RWPE1 (cell line): Measurements from ENCODE around the gene RRP1B.
"Not testable (repeated sequence)": the region's sequence is repeated elsewhere in the genome, so short reads cannot be mapped to it uniquely, and the experiment has no call there.

Experiments
- CTCF ChIA-PET: fragments of 350-600 bp; sonication (Branson Sonifier 250); formaldehyde crosslinking; extraction: SDS; loops from one replicate; lab custom pipeline; 2021; lab: Yijun Ruan, JAX
- POLR2A ChIA-PET: fragments of 400-600 bp; formaldehyde crosslinking; extraction: SDS; loops from one replicate; lab custom pipeline; 2020; ENCODE audit warnings: antibody characterized with exemption; ENCODE audit not compliant: low non-redundant PET; lab: Yijun Ruan, JAX
- DNase-seq: peaks from one replicate; pipeline ENCODE4 v3.0.0; 2012; ENCODE audit warnings: low spot score
- H3K27ac ChIP-seq: fragments of 450-650 bp; 2 replicates; pipeline ENCODE4 v1.5.1; 2017
- CTCF ChIP-seq: fragments of 450-650 bp; conservative IDR thresholded peaks from 2 replicates; pipeline ENCODE4 v1.5.1; 2017; ENCODE audit warnings: low read depth, mild to moderate bottlenecking

Gene RRP1B

GRCh38 chr21:43665879-43666278, 6.5 kb downstream of the RRP1B start:
- ChIA-PET POLR2A (no interaction called here), CTCF (no interaction called here)
- TF ChIP-seq CTCF, result no peak
- peak overlapping the region; percentile 15; the same call in 1 of the 2 replicates for H3K27ac ChIP-seq
- DNase-seq, result no peak

- CTCF ChIA-PET, result no interaction called here
- DNase-seq, result peak; percentile 68
- peak overlapping the region; percentile 58 for H3K27ac ChIP-seq
- POLR2A ChIA-PET, result no interaction called here
- no peak for TF ChIP-seq CTCF
Observed at GRCh38 chr21:43667191-43667904, 8.0 kb downstream of the RRP1B start.

- ChIA-PET POLR2A (no interaction called here), CTCF (interaction anchor here (0.6 to 0.7 kb wide), 2 partner anchors 83 to 1605 kb away, joined by 4 read pairs; no protein-coding TSS in a partner anchor)
- no peak for DNase-seq
- H3K27ac ChIP-seq, result no peak overlapping the region
- no peak for TF ChIP-seq CTCF
Observed at GRCh38 chr21:43669828-43670605, 10.7 kb downstream of the RRP1B start.

GRCh38 chr21:43675871-43676270, 16.5 kb downstream of the RRP1B start:
- no peak overlapping the region for H3K27ac ChIP-seq
- CTCF ChIA-PET, result interaction anchor here (0.8 to 1.5 kb wide), 3 partner anchors 15 to 114 kb away, joined by 3 to 4 read pairs (median 4); partner anchors contain the start of gene RRP1
- no peak for TF ChIP-seq CTCF
- DNase-seq, result no peak
- POLR2A ChIA-PET, result interaction anchor here (0.6 kb wide), 1 partner anchor 15 kb away, joined by 3 read pairs; no protein-coding TSS in a partner anchor

GRCh38 chr21:43676391-43676790, 17.0 kb downstream of the RRP1B start:
- ChIA-PET CTCF (interaction anchor here (0.8 to 1.5 kb wide), 2 partner anchors 15 to 22 kb away, joined by 4 read pairs; no protein-coding TSS in a partner anchor), POLR2A (interaction anchor here (0.6 kb wide), 1 partner anchor 16 kb away, joined by 3 read pairs; no protein-coding TSS in a partner anchor)
- no peak for DNase-seq
- TF ChIP-seq CTCF, result no peak
- no peak overlapping the region for H3K27ac ChIP-seq

GRCh38 chr21:43679951-43680350, 20.6 kb downstream of the RRP1B start:
- no peak for TF ChIP-seq CTCF
- no peak overlapping the region for H3K27ac ChIP-seq
- ChIA-PET POLR2A (no interaction called here), CTCF (no interaction called here)
- no peak for DNase-seq

GRCh38 chr21:43680421-43680820, 21.1 kb downstream of the RRP1B start:
- CTCF ChIA-PET, DNase-seq, POLR2A ChIA-PET, H3K27ac ChIP-seq: not testable (repeated sequence)
